Astrocyte (in vitro differentiated cells and primary cell): ENCODE measurements around the gene UGT1A3.

Experiments
- CTCF ChIP-seq: IDR thresholded peaks from 2 replicates; pipeline ENCODE4 v1.5.1; 2011; ENCODE audit warnings: low read depth, mild to moderate bottlenecking, inconsistent platforms, low read length, moderate library complexity; ENCODE audit not compliant: insufficient read depth
- EZH2 ChIP-seq: IDR thresholded peaks from 2 replicates; pipeline ENCODE4 v1.6.1; 2012; ENCODE audit warnings: mild to moderate bottlenecking, low read length, inconsistent platforms; ENCODE audit not compliant: insufficient read depth

GRCh38 chr2:233691443-233692433 is 37.1 kb upstream of the UGT1A3 start:
- no peak for TF ChIP-seq CTCF
- no peak for TF ChIP-seq EZH2
